Caco-2 (cell line): ENCODE measurements around the gene BANP. TPM values are rescaled to one million over a fixed set of nuclear protein-coding genes. Genes with fewer than 3 reads are reported as not detected.

Source experiments
- BruUV-seq: library from RNA; stranded (reverse); fragments of 400-500 nt; replicated peaks from 2 replicates; lab custom pipeline; 2021; lab: Mats Ljungman, UMichigan
- CTCF ChIA-PET: fragments of 300-600 bp; sonication (Branson Sonifier 250); formaldehyde crosslinking; loops from one replicate; lab custom pipeline; 2022; ENCODE audit warnings: antibody characterized with exemption; lab: Charles Lee
- POLR2A ChIA-PET: fragments of 300-600 bp; sonication (Branson Sonifier 250); formaldehyde crosslinking; loops from one replicate; lab custom pipeline; 2022; ENCODE audit warnings: antibody characterized with exemption; lab: Charles Lee
- DNase-seq, 2 experiments: peaks; one replicate each; pipeline versions ENCODE4 v3.0.0 to v3.0.0-alpha.2; 2020 to 2022
- H3K27me3 ChIP-seq: replicated peaks from 2 replicates; pipeline ENCODE4 v1.6.0; 2011; ENCODE audit warnings: low read length; ENCODE audit not compliant: control insufficient read depth, insufficient read depth
- H3K36me3 ChIP-seq: 2 replicates; pipeline ENCODE4 v1.5.1; 2011; ENCODE audit warnings: low read length; ENCODE audit not compliant: control insufficient read depth, insufficient read depth
- H3K4me1 ChIP-seq: fragments of 250-450 bp; sonication (Bioruptor Pico); 2 replicates; pipeline ENCODE4 v1.5.1; 2020; ENCODE audit warnings: mild to moderate bottlenecking
- H3K4me3 ChIP-seq: 2 replicates; pipeline ENCODE4 v1.5.1; 2011; ENCODE audit warnings: low read depth, mild to moderate bottlenecking, control low read depth, low read length
- H3K9me3 ChIP-seq: fragments of 250-450 bp; sonication (Bioruptor Pico); 2 replicates; pipeline ENCODE4 v1.5.1; 2020; ENCODE audit warnings: mild to moderate bottlenecking, moderate library complexity
- H3K27ac Mint-ChIP-seq: one replicate; pipeline ENCODE4 v1.8.0; 2022; ENCODE audit warnings: mixed read lengths; ENCODE audit not compliant: unreplicated experiment
- H3K27me3 Mint-ChIP-seq: one replicate; pipeline ENCODE4 v1.8.0; 2022; ENCODE audit warnings: mixed read lengths; ENCODE audit not compliant: insufficient read depth, unreplicated experiment
- H3K36me3 Mint-ChIP-seq: one replicate; pipeline ENCODE4 v1.8.0; 2022; ENCODE audit warnings: mild to moderate bottlenecking, mixed read lengths; ENCODE audit not compliant: insufficient read depth, unreplicated experiment
- H3K4me1 Mint-ChIP-seq: one replicate; pipeline ENCODE4 v1.8.0; 2022; ENCODE audit warnings: low read depth, mixed read lengths; ENCODE audit not compliant: unreplicated experiment
- H3K4me3 Mint-ChIP-seq: one replicate; pipeline ENCODE4 v1.8.0; 2022; ENCODE audit warnings: mild to moderate bottlenecking, moderate library complexity, mixed read lengths; ENCODE audit not compliant: unreplicated experiment
- H3K9me3 Mint-ChIP-seq: one replicate; pipeline ENCODE4 v1.8.0; 2022; ENCODE audit warnings: mixed read lengths; ENCODE audit not compliant: unreplicated experiment
- intact Hi-C: fragments of 100-400 bp; cut with micrococcal nuclease; formaldehyde crosslinking; loops from one replicate; pipeline ENCODE4 v1.10.0; 2022; ENCODE audit not compliant: unreplicated experiment
- total RNA-seq: library from RNA; stranded (reverse); gene quantifications from 2 replicates; pipeline ENCODE4 v1.2.3, GENCODE V29; 2022
- TF ChIP-seq, protein P1 (sequence below), 2 experiments: fragments of 200-600 bp in 1 of 2; IDR thresholded peaks; 1 replicate in 1 of 2; 2 replicates in 1 of 2; pipeline versions ENCODE4 v1.5.1 to v1.8.0; 2011 to 2022; ENCODE audit warnings: antibody characterized with exemption in 1 of 2, control low read depth in 1 of 2, inconsistent platforms in 1 of 2, low read depth in 1 of 2, low read length in 1 of 2, mild to moderate bottlenecking in 1 of 2, moderate library complexity in 1 of 2; ENCODE audit not compliant: insufficient read depth in 1 of 2, severe bottlenecking in 1 of 2, unreplicated experiment in 1 of 2

Gene BANP
- total RNA-seq, 1 experiment from 2014 or later, result 44.4 TPM

DNA sequence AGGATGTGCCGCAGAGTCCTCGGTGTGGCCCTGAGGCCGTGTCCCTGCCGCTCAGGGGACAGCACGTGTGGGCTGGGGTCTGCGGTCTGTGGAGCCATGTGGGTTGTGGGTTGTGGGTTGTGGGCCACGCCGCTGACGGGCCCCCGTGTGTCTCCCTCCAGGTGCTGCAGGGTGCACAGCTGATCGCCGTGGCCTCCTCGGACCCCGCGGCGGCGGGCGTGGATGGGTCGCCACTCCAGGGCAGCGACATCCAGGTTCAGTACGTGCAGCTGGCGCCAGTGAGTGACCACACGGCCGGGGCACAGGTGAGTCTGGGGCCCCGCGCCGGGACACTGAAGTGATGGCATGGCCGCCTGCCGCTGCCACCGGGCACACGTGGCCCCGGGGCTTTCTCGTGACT lies 120.7 kb downstream of the BANP start:
- Mint-ChIP-seq H3K36me3 (peaks cover 9% of the 10 kb centered on the region), H3K4me1 (no peaks in the 10 kb centered on the region), H3K4me3 (no peak overlapping the region), H3K27ac (no peak overlapping the region), H3K27me3 (no peaks in the 10 kb centered on the region), H3K9me3 (no peaks in the 10 kb centered on the region)
- Histone ChIP-seq H3K36me3 (no peaks in the 10 kb centered on the region; the same call in 1 of the 2 replicates), H3K9me3 (no peaks in the 10 kb centered on the region), H3K4me1 (no peaks in the 10 kb centered on the region), H3K4me3 (no peak overlapping the region), H3K27me3 (no peaks in the 10 kb centered on the region)
- ChIA-PET CTCF (no interaction called here), POLR2A (no interaction called here)
- intact Hi-C loops, result no loop called here
- DNase-seq, result no peak
- TF ChIP-seq, protein P1, sequence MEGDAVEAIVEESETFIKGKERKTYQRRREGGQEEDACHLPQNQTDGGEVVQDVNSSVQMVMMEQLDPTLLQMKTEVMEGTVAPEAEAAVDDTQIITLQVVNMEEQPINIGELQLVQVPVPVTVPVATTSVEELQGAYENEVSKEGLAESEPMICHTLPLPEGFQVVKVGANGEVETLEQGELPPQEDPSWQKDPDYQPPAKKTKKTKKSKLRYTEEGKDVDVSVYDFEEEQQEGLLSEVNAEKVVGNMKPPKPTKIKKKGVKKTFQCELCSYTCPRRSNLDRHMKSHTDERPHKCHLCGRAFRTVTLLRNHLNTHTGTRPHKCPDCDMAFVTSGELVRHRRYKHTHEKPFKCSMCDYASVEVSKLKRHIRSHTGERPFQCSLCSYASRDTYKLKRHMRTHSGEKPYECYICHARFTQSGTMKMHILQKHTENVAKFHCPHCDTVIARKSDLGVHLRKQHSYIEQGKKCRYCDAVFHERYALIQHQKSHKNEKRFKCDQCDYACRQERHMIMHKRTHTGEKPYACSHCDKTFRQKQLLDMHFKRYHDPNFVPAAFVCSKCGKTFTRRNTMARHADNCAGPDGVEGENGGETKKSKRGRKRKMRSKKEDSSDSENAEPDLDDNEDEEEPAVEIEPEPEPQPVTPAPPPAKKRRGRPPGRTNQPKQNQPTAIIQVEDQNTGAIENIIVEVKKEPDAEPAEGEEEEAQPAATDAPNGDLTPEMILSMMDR (IDR thresholded peaks at IDR 0.05; ENCODE audit: insufficient read depth in 1 of 2, low read depth in 1 of 2, low read length in 1 of 2, severe bottlenecking in 1 of 2, unreplicated experiment in 1 of 2), result no peak
- BruUV-seq, result no TSS peak

- H3K4me1 ChIP-seq, result no peaks in the 10 kb centered on the region
- intact Hi-C loops, result no loop called here
Observed at GRCh38 chr16:88072571-88073001, 121.4 kb downstream of the BANP start.

DNA sequence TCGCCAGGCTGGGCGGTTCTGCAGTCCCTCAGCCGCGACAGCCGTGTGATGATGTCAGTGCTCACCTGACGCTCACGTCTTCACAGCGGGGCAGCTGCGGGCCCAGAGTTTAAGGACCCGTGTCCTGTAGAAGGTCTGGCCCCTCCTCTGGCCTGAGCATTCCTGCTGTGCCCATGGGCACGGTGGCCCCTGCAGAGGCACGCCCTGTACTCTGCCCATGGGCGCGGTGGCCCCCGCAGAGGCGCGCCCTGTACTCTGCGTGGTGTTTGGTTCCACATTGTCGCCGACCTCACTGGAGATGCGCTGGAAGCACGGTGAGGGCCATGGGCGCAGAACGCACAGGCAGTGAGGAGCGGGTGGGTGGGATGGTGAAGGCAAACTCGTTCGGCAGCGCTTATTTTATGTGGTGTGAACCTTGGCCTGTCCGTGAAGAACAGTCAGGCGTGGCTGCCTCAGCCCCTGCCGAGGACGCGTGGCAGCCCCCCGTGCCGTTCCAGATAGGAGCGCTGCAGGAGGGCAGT lies 122.0 kb downstream of the BANP start:
- Mint-ChIP-seq H3K4me3 (no peak overlapping the region), H3K27me3 (no peaks in the 10 kb centered on the region), H3K4me1 (no peaks in the 10 kb centered on the region), H3K27ac (no peak overlapping the region), H3K9me3 (no peaks in the 10 kb centered on the region), H3K36me3 (peaks cover 10% of the 10 kb centered on the region)
- no peaks in the 10 kb centered on the region for H3K27me3 ChIP-seq
- BruUV-seq, result no TSS peak
- POLR2A ChIA-PET, result no interaction called here
- DNase-seq, result no peak
- intact Hi-C loops, result no loop called here
- no peaks in the 10 kb centered on the region; the same call in 1 of the 2 replicates for H3K36me3 ChIP-seq
- H3K4me1 ChIP-seq, result no peaks in the 10 kb centered on the region
- no peaks in the 10 kb centered on the region for H3K9me3 ChIP-seq
- CTCF ChIA-PET, result no interaction called here
- H3K4me3 ChIP-seq, result no peak overlapping the region
- TF ChIP-seq, protein P1 (IDR thresholded peaks at IDR 0.05; ENCODE audit: insufficient read depth in 1 of 2, low read depth in 1 of 2, low read length in 1 of 2, severe bottlenecking in 1 of 2, unreplicated experiment in 1 of 2), result no peak

More at GRCh38 chr16:88072571-88073001, 121.4 kb downstream of the BANP start:
- DNase-seq, result no peak
- H3K36me3 Mint-ChIP-seq, result peaks cover 9% of the 10 kb centered on the region
- Histone ChIP-seq H3K9me3 (no peaks in the 10 kb centered on the region), H3K4me3 (no peak overlapping the region), H3K27me3 (no peaks in the 10 kb centered on the region), H3K36me3 (no peaks in the 10 kb centered on the region; the same call in 1 of the 2 replicates)
- no peaks in the 10 kb centered on the region for H3K27me3 Mint-ChIP-seq
- TF ChIP-seq, protein P1 (IDR thresholded peaks at IDR 0.05; ENCODE audit: insufficient read depth in 1 of 2, low read depth in 1 of 2, low read length in 1 of 2, severe bottlenecking in 1 of 2, unreplicated experiment in 1 of 2), result no peak
- ChIA-PET CTCF (no interaction called here), POLR2A (no interaction called here)
- BruUV-seq, result no TSS peak
- no peaks in the 10 kb centered on the region for H3K4me1 Mint-ChIP-seq
- H3K4me3 Mint-ChIP-seq, result no peak overlapping the region
- no peaks in the 10 kb centered on the region for H3K9me3 Mint-ChIP-seq
- H3K27ac Mint-ChIP-seq, result no peak overlapping the region
